GM21423 (cell line): ENCODE measurements around the gene TCERG1L.

Experiments
- ATAC-seq: cut with Tn5 transposase; IDR thresholded peaks from one replicate; pipeline ENCODE4 v1.9.1; 2021; ENCODE audit warnings: mild to moderate bottlenecking, moderate library complexity; ENCODE audit not compliant: unreplicated experiment

Gene TCERG1L

GRCh38 chr10:131074682-131075081 is 236.8 kb downstream of the TCERG1L start:
- no peak for ATAC-seq

- ATAC-seq, result no peak
These were observed 238.0 kb downstream of the TCERG1L start for GRCh38 chr10:131073469-131074035.

GRCh38 chr10:131072651-131073468 is 238.7 kb downstream of the TCERG1L start:
- no peak for ATAC-seq

- ATAC-seq, result no peak
These were observed 239.8 kb downstream of the TCERG1L start for GRCh38 chr10:131071721-131072120.

GRCh38 chr10:131070856-131071255 is 240.7 kb downstream of the TCERG1L start:
- no peak for ATAC-seq

GRCh38 chr10:131068760-131069159 is 242.8 kb downstream of the TCERG1L start:
- no peak for ATAC-seq

GRCh38 chr10:131068311-131068710 is 243.2 kb downstream of the TCERG1L start:
- no peak for ATAC-seq

- ATAC-seq, result no peak
These were observed 243.8 kb downstream of the TCERG1L start for GRCh38 chr10:131067690-131068089.

- no peak for ATAC-seq
These were observed 245.7 kb downstream of the TCERG1L start for GRCh38 chr10:131065673-131066305.

GRCh38 chr10:131063311-131063710 is 248.2 kb downstream of the TCERG1L start:
- ATAC-seq, result no peak

- no peak for ATAC-seq
These were observed 248.8 kb downstream of the TCERG1L start for GRCh38 chr10:131062621-131063260.

- ATAC-seq, result no peak
These were observed 250.3 kb downstream of the TCERG1L start for GRCh38 chr10:131061216-131061615.

- ATAC-seq, result no peak
These were observed 251.6 kb downstream of the TCERG1L start for GRCh38 chr10:131059881-131060280.

- ATAC-seq, result no peak
These were observed 252.7 kb downstream of the TCERG1L start for GRCh38 chr10:131058799-131059198.

- no peak for ATAC-seq
These were observed 254.7 kb downstream of the TCERG1L start for GRCh38 chr10:131056781-131057180.

GRCh38 chr10:131056091-131056579 is 255.4 kb downstream of the TCERG1L start:
- ATAC-seq, result no peak

- no peak for ATAC-seq
These were observed 256.1 kb downstream of the TCERG1L start for GRCh38 chr10:131055437-131055836.

- no peak for ATAC-seq
These were observed 258.3 kb downstream of the TCERG1L start for GRCh38 chr10:131053192-131053591.

- ATAC-seq, result no peak
These were observed 261.3 kb downstream of the TCERG1L start for GRCh38 chr10:131050162-131050766.

GRCh38 chr10:131049016-131049415 is 262.5 kb downstream of the TCERG1L start:
- ATAC-seq, result no peak

GRCh38 chr10:131048606-131049005 is 262.9 kb downstream of the TCERG1L start:
- no peak for ATAC-seq
